HepG2 (cell line): ENCODE results near the gene PEX3. TPM values are rescaled to one million over a fixed set of nuclear protein-coding genes. Genes with fewer than 3 reads are reported as not detected.
A peak's percentile ranks its signal among the peaks of the same experiment; 100 is the strongest.

ENCODE experiments used
- ARHGAP35 ChIP-seq: sonication (generic); formaldehyde crosslinking; IDR thresholded peaks from 2 replicates; pipeline ENCODE4 v1.9.0; 2022; ENCODE audit warnings: mild to moderate bottlenecking, inconsistent platforms, moderate library complexity, missing genetic modification reagents, borderline replicate concordance
- DR1 ChIP-seq: sonication (generic); formaldehyde crosslinking; IDR thresholded peaks from 2 replicates; pipeline ENCODE4 v1.8.0; 2021; ENCODE audit warnings: mild to moderate bottlenecking, missing genetic modification reagents, inconsistent platforms
- ERF ChIP-seq: IDR thresholded peaks from 2 replicates; pipeline ENCODE4 v1.6.1; 2018; ENCODE audit warnings: missing biosample characterization, missing genetic modification reagents
- FOXK2 ChIP-seq: fragments of 450-650 bp; IDR thresholded peaks from 2 replicates; pipeline ENCODE4 v1.6.1; 2016
- IKZF4 ChIP-seq: sonication (generic); formaldehyde crosslinking; IDR thresholded peaks from 2 replicates; pipeline ENCODE4 v1.5.1; 2020; ENCODE audit warnings: borderline replicate concordance, mild to moderate bottlenecking, low read depth, missing genetic modification reagents; ENCODE audit errors: not compliant biosample characterization
- KAT8 ChIP-seq: IDR thresholded peaks from 2 replicates; pipeline ENCODE4 v1.6.1; 2016; ENCODE audit warnings: missing genetic modification reagents, missing compliant biosample characterization
- KLF12 ChIP-seq: sonication (generic); formaldehyde crosslinking; IDR thresholded peaks from 2 replicates; pipeline ENCODE4 v1.4.0; 2020; ENCODE audit warnings: missing genetic modification reagents, borderline replicate concordance
- KLF9 ChIP-seq: IDR thresholded peaks from 2 replicates; pipeline ENCODE4 v1.6.1; 2016; ENCODE audit warnings: low read depth
- MYNN ChIP-seq: sonication (generic); formaldehyde crosslinking; IDR thresholded peaks from 2 replicates; pipeline ENCODE4 v1.4.0; 2020; ENCODE audit warnings: mild to moderate bottlenecking, low read depth, missing genetic modification reagents
- NCOA2 ChIP-seq: sonication (generic); formaldehyde crosslinking; IDR thresholded peaks from 2 replicates; pipeline ENCODE4 v1.8.0; 2022; ENCODE audit warnings: inconsistent platforms
- NR2F1 ChIP-seq, 2 experiments: fragments of 450-650 bp in 1 of 2; formaldehyde crosslinking in 1 of 2; IDR thresholded peaks; 2 replicates each; pipeline versions ENCODE4 v1.5.0 to v1.6.1; 2016 to 2020; ENCODE audit warnings: mild to moderate bottlenecking in 1 of 2, missing compliant biosample characterization in 1 of 2, missing genetic modification reagents in 1 of 2, moderate library complexity in 1 of 2
- PITX1 ChIP-seq: sonication (generic); formaldehyde crosslinking; IDR thresholded peaks from 2 replicates; pipeline ENCODE4 v1.5.1; 2020; ENCODE audit warnings: mild to moderate bottlenecking, missing genetic modification reagents
- RFX5 ChIP-seq: IDR thresholded peaks from 2 replicates; pipeline ENCODE4 v1.6.1; 2011; ENCODE audit warnings: low read depth, low read length, improper control_type of control experiment
- SMAD3 ChIP-seq: sonication (generic); formaldehyde crosslinking; IDR thresholded peaks from 2 replicates; pipeline ENCODE4 v1.4.0; 2020; ENCODE audit warnings: missing genetic modification reagents
- TBP ChIP-seq: sonication (generic); formaldehyde crosslinking; IDR thresholded peaks from 2 replicates; pipeline ENCODE4 v1.5.0; 2020; ENCODE audit warnings: missing genetic modification reagents
- TP53 ChIP-seq: sonication (generic); formaldehyde crosslinking; conservative IDR thresholded peaks from 2 replicates; pipeline ENCODE4 v1.4.0; 2020; ENCODE audit warnings: missing genetic modification reagents
- ZNF12 ChIP-seq: sonication (generic); formaldehyde crosslinking; IDR thresholded peaks from 2 replicates; pipeline ENCODE4 v1.5.0; 2020; ENCODE audit warnings: missing genetic modification reagents
- ZNF124 ChIP-seq: sonication (generic); formaldehyde crosslinking; IDR thresholded peaks from 2 replicates; pipeline ENCODE4 v1.4.0; 2020; ENCODE audit warnings: missing genetic modification reagents
- ZNF367 ChIP-seq: sonication (generic); formaldehyde crosslinking; IDR thresholded peaks from 2 replicates; pipeline ENCODE4 v1.4.0; 2020; ENCODE audit warnings: missing genetic modification reagents, borderline replicate concordance
- ZNF431 ChIP-seq: sonication (generic); formaldehyde crosslinking; IDR thresholded peaks from 2 replicates; pipeline ENCODE4 v1.9.0; 2022; ENCODE audit warnings: missing genetic modification reagents, low read depth, mild to moderate bottlenecking, borderline replicate concordance
- ZNF615 ChIP-seq: sonication (generic); formaldehyde crosslinking; IDR thresholded peaks from 2 replicates; pipeline ENCODE4 v1.5.0; 2020; ENCODE audit warnings: mild to moderate bottlenecking, missing genetic modification reagents, borderline replicate concordance
- ZNF644 ChIP-seq: IDR thresholded peaks from 2 replicates; pipeline ENCODE4 v1.6.1; 2016; ENCODE audit warnings: low read depth
- ZNF652 ChIP-seq: IDR thresholded peaks from 2 replicates; pipeline ENCODE4 v1.6.1; 2016; ENCODE audit warnings: low read depth, borderline replicate concordance
- ZNF691 ChIP-seq: sonication (generic); formaldehyde crosslinking; IDR thresholded peaks from 2 replicates; pipeline ENCODE4 v1.4.0; 2020; ENCODE audit warnings: missing genetic modification reagents, low read depth, mild to moderate bottlenecking, borderline replicate concordance
- ZNF710 ChIP-seq: sonication (generic); formaldehyde crosslinking; IDR thresholded peaks from 2 replicates; pipeline ENCODE4 v1.5.0; 2020; ENCODE audit warnings: mild to moderate bottlenecking, missing genetic modification reagents, borderline replicate concordance
- polyA plus RNA-seq, 8 experiments: library from polyadenylated mRNA; depleted of rRNA in 3 of 8; stranded (reverse) in 7 of 8; unstranded in 1 of 8; fragments of >200 nt; fragmentation: Illumina TruSeq in 4 of 8; extraction: Trizol in 4 of 8; gene quantifications; 2 replicates each; pipeline versions ENCODE4 v1.2.1 to v1.2.3, GENCODE V29; 2011 to 2016; ENCODE audit warnings: low read depth in 4 of 8, missing spikeins in 1 of 8, mixed read lengths in 1 of 8; ENCODE audit not compliant: insufficient read depth in 1 of 8
- total RNA-seq, 5 experiments: library from RNA; depleted of rRNA; stranded (reverse); fragments of >200 nt; fragmentation: Illumina TruSeq; extraction: Trizol; gene quantifications; 2 replicates each; pipeline ENCODE4 v1.2.3, GENCODE V29; 2016; ENCODE audit warnings: low read depth in 1 of 5
- TF ChIP-seq, protein P1 (sequence below): sonication (generic); formaldehyde crosslinking; conservative IDR thresholded peaks from 2 replicates; pipeline ENCODE4 v1.8.0; 2022; ENCODE audit warnings: missing genetic modification reagents
- TF ChIP-seq, protein P2 (sequence below): sonication (generic); formaldehyde crosslinking; IDR thresholded peaks from 2 replicates; pipeline ENCODE4 v1.8.0; 2022; ENCODE audit warnings: missing genetic modification reagents, mild to moderate bottlenecking, moderate library complexity, borderline replicate concordance

The PEX3 gene
- total and polyA plus RNA-seq, 2 of the 13 experiments (the other 11 are each of a cell fraction or from before 2014, with no cell fraction given), result 30.9 to 40.8 TPM

- TF ChIP-seq, protein P1, sequence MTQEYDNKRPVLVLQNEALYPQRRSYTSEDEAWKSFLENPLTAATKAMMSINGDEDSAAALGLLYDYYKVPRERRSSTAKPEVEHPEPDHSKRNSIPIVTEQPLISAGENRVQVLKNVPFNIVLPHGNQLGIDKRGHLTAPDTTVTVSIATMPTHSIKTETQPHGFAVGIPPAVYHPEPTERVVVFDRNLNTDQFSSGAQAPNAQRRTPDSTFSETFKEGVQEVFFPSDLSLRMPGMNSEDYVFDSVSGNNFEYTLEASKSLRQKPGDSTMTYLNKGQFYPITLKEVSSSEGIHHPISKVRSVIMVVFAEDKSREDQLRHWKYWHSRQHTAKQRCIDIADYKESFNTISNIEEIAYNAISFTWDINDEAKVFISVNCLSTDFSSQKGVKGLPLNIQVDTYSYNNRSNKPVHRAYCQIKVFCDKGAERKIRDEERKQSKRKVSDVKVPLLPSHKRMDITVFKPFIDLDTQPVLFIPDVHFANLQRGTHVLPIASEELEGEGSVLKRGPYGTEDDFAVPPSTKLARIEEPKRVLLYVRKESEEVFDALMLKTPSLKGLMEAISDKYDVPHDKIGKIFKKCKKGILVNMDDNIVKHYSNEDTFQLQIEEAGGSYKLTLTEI (CRISPR knock-in tag), result no peak
- TF ChIP-seq ARHGAP35 (CRISPR knock-in tag), result no peak
- TF ChIP-seq ZNF652 (CRISPR knock-in tag), result peak; percentile 100
- 0 out of 2 replicates have a peak, but pooled peaks have one; percentile 23 for TF ChIP-seq ERF
- no peak for TF ChIP-seq ZNF431 (CRISPR knock-in tag)
- no peak for TF ChIP-seq KLF9 (CRISPR knock-in tag)
- no peak for TF ChIP-seq ZNF124
- no peak for TF ChIP-seq KLF12
- no peak for TF ChIP-seq TBP (CRISPR knock-in tag)
- no peak for TF ChIP-seq PITX1 (CRISPR knock-in tag)
- TF ChIP-seq IKZF4 (CRISPR knock-in tag), result no peak
- TF ChIP-seq KAT8, result 0 out of 2 replicates have a peak, but pooled peaks have one; percentile 41
- peak; percentile 79 for TF ChIP-seq NCOA2 (CRISPR knock-in tag)
- 0 out of 2 replicates have a peak, but pooled peaks have one; percentile 26 for TF ChIP-seq SMAD3
- TF ChIP-seq RFX5, result no peak
- TF ChIP-seq ZNF12 (CRISPR knock-in tag), result no peak
- TF ChIP-seq ZNF691 (CRISPR knock-in tag), result no peak
- no peak for TF ChIP-seq FOXK2
- no peak for TF ChIP-seq ZNF367 (CRISPR knock-in tag)
- TF ChIP-seq TP53 (CRISPR knock-in tag), result no peak
- TF ChIP-seq MYNN (CRISPR knock-in tag), result no peak
- TF ChIP-seq, protein P2, sequence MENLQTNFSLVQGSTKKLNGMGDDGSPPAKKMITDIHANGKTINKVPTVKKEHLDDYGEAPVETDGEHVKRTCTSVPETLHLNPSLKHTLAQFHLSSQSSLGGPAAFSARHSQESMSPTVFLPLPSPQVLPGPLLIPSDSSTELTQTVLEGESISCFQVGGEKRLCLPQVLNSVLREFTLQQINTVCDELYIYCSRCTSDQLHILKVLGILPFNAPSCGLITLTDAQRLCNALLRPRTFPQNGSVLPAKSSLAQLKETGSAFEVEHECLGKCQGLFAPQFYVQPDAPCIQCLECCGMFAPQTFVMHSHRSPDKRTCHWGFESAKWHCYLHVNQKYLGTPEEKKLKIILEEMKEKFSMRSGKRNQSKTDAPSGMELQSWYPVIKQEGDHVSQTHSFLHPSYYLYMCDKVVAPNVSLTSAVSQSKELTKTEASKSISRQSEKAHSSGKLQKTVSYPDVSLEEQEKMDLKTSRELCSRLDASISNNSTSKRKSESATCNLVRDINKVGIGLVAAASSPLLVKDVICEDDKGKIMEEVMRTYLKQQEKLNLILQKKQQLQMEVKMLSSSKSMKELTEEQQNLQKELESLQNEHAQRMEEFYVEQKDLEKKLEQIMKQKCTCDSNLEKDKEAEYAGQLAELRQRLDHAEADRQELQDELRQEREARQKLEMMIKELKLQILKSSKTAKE, result no peak
- no peak for TF ChIP-seq ZNF615 (CRISPR knock-in tag)
- TF ChIP-seq ZNF644 (CRISPR knock-in tag), result no peak
- peak in 1 of 2 experiments; percentile 70; a peak in 1 of 4 replicates for TF ChIP-seq NR2F1 (CRISPR knock-in tag; IDR thresholded peaks at IDR 0.05)
- TF ChIP-seq DR1 (CRISPR knock-in tag), result no peak
- TF ChIP-seq ZNF710 (CRISPR knock-in tag), result no peak
These were observed 18.0 kb upstream of the PEX3 start (continued) for GRCh38 chr6:143432588-143432987.
